Erythroblast (primary cell): ENCODE measurements around the gene OTOG.

Source experiments
- DNase-seq, 2 experiments: peaks; one replicate each; lab custom pipeline; 2025; lab: John Stamatoyannopoulos, UW
- GATA1 ChIP-seq: IDR thresholded peaks from 2 replicates; pipeline ENCODE4 v1.6.1; 2011; ENCODE audit warnings: low read depth, mild to moderate bottlenecking, control low read depth, low read length, moderate library complexity
- POLR2A ChIP-seq: IDR thresholded peaks from 2 replicates; pipeline ENCODE4 v1.6.1; 2011; ENCODE audit warnings: mild to moderate bottlenecking, low read length

Gene OTOG

GRCh38 chr11:17568944-17569343, 21.9 kb downstream of the OTOG start:
- DNase-seq, result no peak
- no peak for TF ChIP-seq GATA1
- TF ChIP-seq POLR2A, result no peak

- DNase-seq, result no peak
- TF ChIP-seq POLR2A (no peak), GATA1 (no peak)
Measured at GRCh38 chr11:17570034-17570433, 23.0 kb downstream of the OTOG start.

- no peak for TF ChIP-seq POLR2A
- no peak for TF ChIP-seq GATA1
- no peak for DNase-seq
Measured at GRCh38 chr11:17571431-17572358, 24.6 kb downstream of the OTOG start.

- DNase-seq, result no peak
- TF ChIP-seq GATA1 (no peak), POLR2A (no peak)
Measured at GRCh38 chr11:17572359-17572690, 25.3 kb downstream of the OTOG start.

DNA sequence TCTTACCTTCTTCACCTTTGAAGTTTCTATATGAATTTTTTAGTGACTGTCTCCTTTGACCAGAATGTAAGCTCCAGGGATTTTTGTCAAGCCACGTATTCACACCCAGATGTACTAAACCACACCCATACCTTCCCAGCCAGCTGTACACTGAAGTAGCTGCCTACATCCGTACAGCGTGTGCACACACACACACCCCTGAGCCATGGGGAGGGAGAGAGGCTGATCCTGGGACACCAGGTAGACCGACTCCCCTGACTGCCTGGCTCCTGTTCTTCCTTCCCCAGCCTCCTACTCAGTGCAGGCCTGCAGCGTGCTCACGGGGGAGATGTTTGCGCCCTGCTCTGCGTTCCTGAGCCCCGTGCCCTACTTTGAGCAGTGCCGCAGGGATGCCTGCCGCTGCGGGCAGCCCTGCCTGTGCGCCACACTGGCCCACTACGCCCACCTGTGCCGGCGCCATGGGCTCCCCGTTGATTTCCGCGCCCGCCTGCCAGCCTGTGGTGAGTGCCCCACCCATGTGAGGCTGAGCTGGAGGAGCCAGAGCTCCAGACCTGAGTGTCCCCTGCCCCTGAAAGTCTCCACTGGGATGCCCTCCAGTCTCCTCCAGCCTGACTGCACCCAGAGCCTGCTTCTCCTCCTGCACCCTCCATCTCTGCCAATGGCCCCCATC, 25.9 kb downstream of the OTOG start:
- DNase-seq, result no peak
- no peak for TF ChIP-seq GATA1
- no peak for TF ChIP-seq POLR2A

DNA sequence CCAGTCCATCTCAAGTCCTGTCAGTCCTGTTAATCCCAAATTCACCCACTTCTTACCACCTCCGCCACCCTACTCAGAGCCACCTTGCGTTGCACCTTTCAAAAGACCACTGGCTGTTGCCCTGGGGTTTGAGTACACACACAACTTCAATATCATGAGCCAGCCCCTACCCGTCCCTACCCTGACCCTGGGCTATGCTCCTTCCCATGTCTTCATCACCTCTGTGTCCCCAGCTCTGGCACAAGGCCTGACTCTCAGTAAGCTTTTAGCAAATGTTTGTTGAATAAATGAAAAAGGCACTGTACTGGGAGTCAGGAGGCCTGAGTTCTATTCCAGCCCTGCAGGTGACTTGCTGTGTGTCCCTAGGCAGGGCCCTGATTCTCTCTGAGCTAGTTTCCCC, 26.5 kb downstream of the OTOG start:
- no peak for DNase-seq
- TF ChIP-seq POLR2A (no peak), GATA1 (no peak)

- TF ChIP-seq GATA1 (no peak), POLR2A (no peak)
- no peak for DNase-seq
Measured at GRCh38 chr11:17574141-17575091, 27.4 kb downstream of the OTOG start.

- TF ChIP-seq POLR2A (no peak), GATA1 (no peak)
- no peak for DNase-seq
Measured at GRCh38 chr11:17575431-17576425, 28.7 kb downstream of the OTOG start.

DNA sequence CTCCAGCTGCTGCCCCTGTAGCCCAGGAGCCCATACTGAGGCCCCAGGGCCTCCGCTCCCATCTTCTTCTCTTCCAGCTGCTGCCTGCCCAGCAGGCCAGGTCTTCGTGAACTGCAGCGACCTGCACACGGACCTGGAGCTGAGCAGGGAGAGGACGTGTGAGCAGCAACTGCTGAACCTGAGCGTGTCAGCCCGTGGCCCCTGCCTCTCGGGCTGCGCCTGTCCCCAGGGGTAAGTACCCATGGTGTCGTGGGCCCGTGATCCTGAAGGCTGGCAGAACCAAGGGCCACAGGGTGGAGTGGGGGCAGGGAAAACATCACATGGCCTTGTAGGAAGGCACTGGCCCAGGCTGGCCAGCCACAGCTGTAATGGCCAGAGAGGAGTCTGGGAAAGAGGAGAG, 31.2 kb downstream of the OTOG start:
- TF ChIP-seq POLR2A (no peak), GATA1 (no peak)
- DNase-seq, result no peak

- DNase-seq, result no peak
- TF ChIP-seq GATA1 (no peak), POLR2A (no peak)
Measured at GRCh38 chr11:17578958-17579357, 31.9 kb downstream of the OTOG start.

- no peak for DNase-seq
Measured at GRCh38 chr11:17579451-17579850, 32.4 kb downstream of the OTOG start.

GRCh38 chr11:17580271-17580670, 33.2 kb downstream of the OTOG start:
- TF ChIP-seq GATA1 (no peak), POLR2A (no peak)
- DNase-seq, result no peak

More at GRCh38 chr11:17579451-17579850, 32.4 kb downstream of the OTOG start:
- TF ChIP-seq POLR2A (no peak), GATA1 (no peak)
